H1 (cell line): ENCODE results near the gene RPSA. TPM values are rescaled to one million over a fixed set of nuclear protein-coding genes. Genes with fewer than 3 reads are reported as not detected.

Source experiments
- CTCF ChIA-PET: fragments of 300-600 bp; sonication (Branson Sonifier 250); formaldehyde crosslinking; loops from one replicate; lab custom pipeline; 2021; ENCODE audit not compliant: partially characterized antibody; lab: Charles Lee
- POLR2A ChIA-PET: fragments of 300-600 bp; sonication (Branson Sonifier 250); formaldehyde crosslinking; loops from one replicate; lab custom pipeline; 2021; ENCODE audit warnings: inconsistent platforms; ENCODE audit not compliant: partially characterized antibody; lab: Charles Lee
- DNase-seq, 2 experiments: peaks; one replicate each; pipeline versions ENCODE4 v3.0.0 to v3.0.0-alpha.2; 2010 to 2022; ENCODE audit warnings: low spot score in 2 of 2, low read depth in 1 of 2, mixed read lengths in 1 of 2
- FAIRE-seq: peaks from 2 replicates; lab custom pipeline; 2011; peaks lifted over from hg19 to GRCh38; lab: Jason Lieb, UNC
- H2AFZ ChIP-seq: 2 replicates; pipeline ENCODE4 v1.8.1; 2012; ENCODE audit warnings: low read length, inconsistent platforms
- H2AK5ac ChIP-seq: 2 replicates; pipeline ENCODE4 v1.6.1; 2013; ENCODE audit warnings: low read depth, low read length
- H2BK120ac ChIP-seq: replicated peaks from 2 replicates; pipeline ENCODE3; 2013; ENCODE audit warnings: low read depth, low read length, inconsistent platforms
- H2BK12ac ChIP-seq: 2 replicates; pipeline ENCODE4 v1.6.1; 2013; ENCODE audit warnings: low read depth, low read length
- H2BK15ac ChIP-seq: 2 replicates; pipeline ENCODE4 v1.6.1; 2013; ENCODE audit warnings: low read length
- H2BK20ac ChIP-seq: 2 replicates; pipeline ENCODE4 v1.6.1; 2013; ENCODE audit warnings: low read length
- H2BK5ac ChIP-seq: 2 replicates; pipeline ENCODE4 v1.6.1; 2013; ENCODE audit warnings: low read depth, low read length
- H3K14ac ChIP-seq: 2 replicates; pipeline ENCODE4 v1.6.1; 2013; ENCODE audit warnings: inconsistent platforms; ENCODE audit not compliant: insufficient read length
- H3K18ac ChIP-seq: 2 replicates; pipeline ENCODE4 v1.6.1; 2013; ENCODE audit warnings: low read length; ENCODE audit errors: extremely low read depth
- H3K23ac ChIP-seq: 2 replicates; pipeline ENCODE4 v1.6.1; 2013; ENCODE audit warnings: inconsistent platforms; ENCODE audit not compliant: insufficient read length
- H3K23me2 ChIP-seq: 2 replicates; pipeline ENCODE4 v1.6.1; 2013; ENCODE audit warnings: low read depth, low read length
- H3K27ac ChIP-seq: 2 replicates; pipeline ENCODE4 v1.6.1; 2011; ENCODE audit warnings: low read depth, low read length, inconsistent platforms
- H3K27me3 ChIP-seq, 4 experiments: replicated peaks in 1 of 4; 1 replicate in 1 of 4; 2 replicates in 3 of 4; pipeline versions ENCODE4 v1.6.1 to v1.8.1; 2011 to 2013; ENCODE audit warnings: low read length in 3 of 4, mild to moderate bottlenecking in 3 of 4, inconsistent platforms in 2 of 4, mixed read lengths in 2 of 4, moderate library complexity in 1 of 4; ENCODE audit not compliant: control insufficient read depth in 3 of 4, insufficient read depth in 3 of 4; ENCODE audit errors: extremely low read depth in 1 of 4
- H3K36me3 ChIP-seq, 4 experiments: 2 replicates each; pipeline versions ENCODE4 v1.6.1 to v1.8.1; 2011 to 2013; ENCODE audit warnings: mild to moderate bottlenecking in 4 of 4, low read length in 3 of 4, moderate library complexity in 2 of 4, control low read depth in 1 of 4, inconsistent platforms in 1 of 4; ENCODE audit not compliant: insufficient read depth in 4 of 4, control insufficient read depth in 2 of 4
- H3K4ac ChIP-seq: replicated peaks from 2 replicates; pipeline ENCODE3; 2013; ENCODE audit warnings: low read length, low read depth, mixed read lengths, inconsistent platforms; ENCODE audit not compliant: insufficient read length
- H3K4me1 ChIP-seq, 4 experiments: replicated peaks in 1 of 4; 1 replicate in 1 of 4; 2 replicates in 3 of 4; pipeline versions ENCODE4 v1.6.1 to v1.8.1; 2011 to 2013; ENCODE audit warnings: low read length in 3 of 4, inconsistent platforms in 2 of 4, mixed read lengths in 1 of 4; ENCODE audit not compliant: insufficient read depth in 4 of 4, control insufficient read depth in 3 of 4
- H3K4me2 ChIP-seq, 2 experiments: 2 replicates each; pipeline versions ENCODE4 v1.6.1 to v1.8.1; 2011 to 2013; ENCODE audit warnings: low read depth in 2 of 2, low read length in 2 of 2, control low read depth in 1 of 2, inconsistent platforms in 1 of 2, mild to moderate bottlenecking in 1 of 2; ENCODE audit not compliant: insufficient read depth in 1 of 2
- H3K4me3 ChIP-seq, 4 experiments: fragments of 200-600, 300-600 bp in 1 of 4; sonication (generic), shearing (Covaris generic), sonication (Bioruptor Twin) in 1 of 4; 2 replicates each; pipeline versions ENCODE4 v1.5.1 to v1.8.1; 2011 to 2016; ENCODE audit warnings: low read length in 4 of 4, low read depth in 3 of 4, control low read depth in 2 of 4, inconsistent platforms in 2 of 4, mild to moderate bottlenecking in 2 of 4, mixed read lengths in 1 of 4, moderate library complexity in 1 of 4; ENCODE audit not compliant: insufficient read depth in 2 of 4; ENCODE audit errors: extremely low read depth in 1 of 4
- H3K56ac ChIP-seq: replicated peaks from 2 replicates; pipeline ENCODE3; 2013; ENCODE audit warnings: low read depth, mild to moderate bottlenecking, mixed read lengths, low read length, inconsistent platforms; ENCODE audit not compliant: insufficient read length
- H3K79me1 ChIP-seq: 2 replicates; pipeline ENCODE4 v1.6.1; 2013; ENCODE audit warnings: low read depth, low read length, control low read depth
- H3K79me2 ChIP-seq, 2 experiments: 2 replicates each; pipeline versions ENCODE4 v1.6.1 to v1.8.1; 2012 to 2013; ENCODE audit warnings: low read length in 2 of 2, mild to moderate bottlenecking in 2 of 2, inconsistent platforms in 1 of 2; ENCODE audit not compliant: insufficient read depth in 2 of 2, control insufficient read depth in 1 of 2
- H3K9ac ChIP-seq, 4 experiments: replicated peaks in 1 of 4; 1 replicate in 1 of 4; 2 replicates in 3 of 4; pipeline versions ENCODE4 v1.6.1 to v1.8.1; 2011 to 2013; ENCODE audit warnings: low read depth in 3 of 4, low read length in 3 of 4, control low read depth in 2 of 4, mild to moderate bottlenecking in 2 of 4, moderate library complexity in 2 of 4, inconsistent platforms in 1 of 4; ENCODE audit errors: extremely low read depth in 1 of 4
- H3K9me3 ChIP-seq, 2 experiments: 2 replicates each; pipeline versions ENCODE4 v1.6.1 to v1.8.1; 2012 to 2013; ENCODE audit warnings: mild to moderate bottlenecking in 2 of 2, moderate library complexity in 2 of 2, control low read depth in 1 of 2, inconsistent platforms in 1 of 2, low read depth in 1 of 2, low read length in 1 of 2, mixed read lengths in 1 of 2; ENCODE audit not compliant: insufficient read depth in 2 of 2
- H4K20me1 ChIP-seq, 2 experiments: replicated peaks in 1 of 2; 2 replicates each; pipeline versions ENCODE3 to v1.8.1; 2011 to 2013; ENCODE audit warnings: inconsistent platforms in 2 of 2, low read length in 2 of 2, mild to moderate bottlenecking in 1 of 2; ENCODE audit not compliant: insufficient read depth in 2 of 2, control insufficient read depth in 1 of 2
- H4K5ac ChIP-seq: 2 replicates; pipeline ENCODE4 v1.6.1; 2013; ENCODE audit warnings: low read length, low read depth, mixed read lengths, inconsistent platforms; ENCODE audit not compliant: insufficient read length
- H4K8ac ChIP-seq: 2 replicates; pipeline ENCODE4 v1.8.0; 2013; ENCODE audit warnings: mild to moderate bottlenecking, moderate library complexity, low read length, inconsistent platforms; ENCODE audit not compliant: insufficient read depth; ENCODE audit errors: extremely low read depth
- H4K91ac ChIP-seq: replicated peaks from 2 replicates; pipeline ENCODE3; 2013; ENCODE audit warnings: low read length, mixed read lengths, inconsistent platforms; ENCODE audit not compliant: insufficient read length
- CBX8 ChIP-seq: fragments of 300-800, 300-1000 bp; sonication (generic); IDR thresholded peaks from 2 replicates; pipeline ENCODE4 v1.7.1; 2016; ENCODE audit warnings: low read depth, low read length, borderline replicate concordance
- CHD1 ChIP-seq: IDR thresholded peaks from 2 replicates; pipeline ENCODE4 v1.6.1; 2012; ENCODE audit warnings: low read depth, low read length, improper control_type of control experiment
- SP1 ChIP-seq: IDR thresholded peaks from 2 replicates; pipeline ENCODE4 v1.6.1; 2011; ENCODE audit warnings: low read depth, low read length
- TAF1 ChIP-seq: IDR thresholded peaks from 2 replicates; pipeline ENCODE4 v1.6.1; 2011; ENCODE audit warnings: mild to moderate bottlenecking, low read depth, low read length
- TAF7 ChIP-seq: optimal IDR thresholded peaks from 2 replicates; pipeline ENCODE3; 2011; ENCODE audit warnings: low read depth, mild to moderate bottlenecking, inconsistent platforms, low read length, moderate library complexity, borderline replicate concordance
- TBP ChIP-seq: IDR thresholded peaks from 2 replicates; pipeline ENCODE4 v1.6.1; 2011; ENCODE audit warnings: low read depth, low read length, improper control_type of control experiment
- WGBS, 2 experiments: shearing (Covaris generic) in 1 of 2; methylation state at CpG; one replicate each; pipeline versions ENCODE4 v1.1.6 to v1.1.7; 2013 to 2015; ENCODE audit warnings: low lambda C conversion rate in 2 of 2, mixed read lengths in 2 of 2, inconsistent platforms in 1 of 2, low coverage in 1 of 2, missing lambda C conversion rate in 1 of 2; ENCODE audit not compliant: insufficient replicate concordance in 2 of 2, insufficient coverage in 1 of 2, insufficient read length in 1 of 2; ENCODE audit errors: extremely low coverage in 1 of 2, missing lambda C conversion rate in 1 of 2; 5-methylcytosine and 5-hydroxymethylcytosine counted together
- polyA plus RNA-seq, 7 experiments: library from polyadenylated mRNA; depleted of rRNA in 3 of 7; stranded (reverse) in 5 of 7; unstranded in 2 of 7; fragments of >200 nt in 5 of 7; fragments of 200-250 nt in 2 of 7; gene quantifications; 1 replicate in 5 of 7; 2 replicates in 1 of 7; 4 replicates in 1 of 7; pipeline versions ENCODE4 v1.2.1 to v1.2.3, GENCODE V29; 2011 to 2013; ENCODE audit warnings: missing spikeins in 2 of 7, mixed read lengths in 2 of 7
- total RNA-seq: library from RNA; stranded (reverse); fragmentation: NEBNext Ultra II Directional; extraction: Animal tissue kit (Norgen Biotek cat#: 25700); gene quantifications from 2 replicates; pipeline ENCODE4 v1.2.1, GENCODE V29; 2021
- TF ChIP-seq, protein P1 (sequence below): IDR thresholded peaks from 2 replicates; pipeline ENCODE4 v1.6.1; 2012; ENCODE audit warnings: inconsistent platforms
- TF ChIP-seq, protein P2 (sequence below): IDR thresholded peaks from 2 replicates; pipeline ENCODE4 v1.6.1; 2011; ENCODE audit warnings: low read length, improper control_type of control experiment
- TF ChIP-seq, protein P3 (sequence below): IDR thresholded peaks from 2 replicates; pipeline ENCODE4 v1.6.1; 2012; ENCODE audit warnings: inconsistent platforms

RPSA gene
- total and polyA plus RNA-seq, 2 of the 8 experiments (the other 6 are each of a cell fraction or from before 2014, with no cell fraction given): 2,661 to 7,468 TPM

DNA sequence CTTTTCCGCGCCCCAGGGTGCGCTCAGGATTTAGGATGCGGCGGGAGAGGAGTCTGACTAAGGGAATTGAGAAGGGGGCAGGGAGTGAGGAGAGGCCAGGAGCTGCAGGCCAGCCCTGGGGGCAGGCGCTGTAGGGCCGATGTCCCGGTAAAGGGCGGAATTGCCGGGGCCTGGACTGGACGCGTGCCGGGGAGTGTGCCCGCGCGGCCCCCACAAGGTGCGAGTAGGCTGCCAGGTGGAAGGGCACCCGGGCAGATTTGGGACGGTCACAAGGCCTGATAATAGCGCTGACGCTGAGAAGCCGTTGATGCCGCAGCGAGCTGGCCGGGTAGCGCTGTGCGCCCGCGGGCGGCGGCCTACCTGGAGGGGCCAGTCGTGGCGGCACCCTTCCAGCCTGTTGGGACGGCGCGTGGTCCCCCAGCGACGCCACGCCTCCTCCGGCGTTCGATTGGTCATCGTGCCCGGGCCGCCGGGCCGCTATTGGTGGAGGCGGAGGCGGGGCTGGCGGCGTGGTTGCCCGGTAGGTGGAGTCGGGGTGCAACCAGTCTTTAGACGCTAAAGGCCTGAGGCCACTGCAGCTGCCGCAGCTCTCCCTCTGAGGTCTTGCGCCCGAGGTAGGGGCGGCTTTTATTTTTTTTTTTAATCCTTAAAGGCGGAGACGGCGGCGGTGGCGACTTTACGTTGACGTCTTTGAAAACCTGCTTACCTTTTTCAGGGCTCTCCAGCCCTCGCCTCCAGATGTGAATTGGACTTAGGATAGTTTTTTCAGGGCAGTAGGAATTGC, 22.4 kb upstream of the RPSA start:
- ChIA-PET CTCF (interaction anchor here (0.9 to 2.0 kb wide), 3 partner anchors 15 to 23 kb away, joined by 3 to 8 read pairs (median 3); no protein-coding TSS in a partner anchor), POLR2A (interaction anchor here (0.7 to 33.7 kb wide), 4 partner anchors 12 to 200 kb away, joined by 3 to 771 read pairs (median 8); partner anchors contain the start of gene RPSA)
- Histone ChIP-seq H3K4me2 (peak overlapping the region; percentile 72 to 77), H3K18ac (peak overlapping the region; percentile 90; the same call in 1 of the 2 replicates), H3K27ac (peak overlapping the region; percentile 90), H2BK5ac (peak overlapping the region; percentile 88), H3K14ac (no peak overlapping the region), H2AK5ac (no peak overlapping the region), H4K5ac (peak overlapping the region; percentile 71), H3K23ac (no peak overlapping the region), H3K56ac (peak overlapping the region; percentile 56), H3K9ac (peak overlapping the region; percentile 86 to 89 (median 88)), H2BK20ac (no peak overlapping the region), H3K36me3 (peaks cover 0 to 3% (median under 1%) of the 10 kb centered on the region in 4 experiments; a peak in 3 of 8 replicates), H2BK120ac (no peak overlapping the region), H3K23me2 (no peaks in the 10 kb centered on the region; the same call in 1 of the 2 replicates), H4K20me1 (peaks cover 7 to 21% of the 10 kb centered on the region in 2 experiments), H3K79me2 (peaks cover 30 to 52% of the 10 kb centered on the region in 2 experiments), H3K9me3 (no peaks in the 10 kb centered on the region), H3K4me3 (peak overlapping the region; percentile 68 to 93 (median 86)), H3K4me1 (peaks cover 3 to 6% (median 5%) of the 10 kb centered on the region in 4 experiments; a peak in 6 of 7 replicates), H2BK12ac (no peak overlapping the region), H4K8ac (peak overlapping the region; percentile 92; the same call in 1 of the 2 replicates), H3K27me3 (no peaks in the 10 kb centered on the region), H2AFZ (no peak overlapping the region), H2BK15ac (no peak overlapping the region), H3K79me1 (peaks cover 22% of the 10 kb centered on the region), H4K91ac (peak overlapping the region; percentile 83), H3K4ac (peak overlapping the region; percentile 46)
- FAIRE-seq (no peak), DNase-seq (peak; percentile 82 to 96)
- WGBS, 2 experiments: 2% methylated on average over 58 of the region's 66 CpGs; no CpG with 5 or more reads in 1 of the 2 experiments
- TF ChIP-seq, protein P1, sequence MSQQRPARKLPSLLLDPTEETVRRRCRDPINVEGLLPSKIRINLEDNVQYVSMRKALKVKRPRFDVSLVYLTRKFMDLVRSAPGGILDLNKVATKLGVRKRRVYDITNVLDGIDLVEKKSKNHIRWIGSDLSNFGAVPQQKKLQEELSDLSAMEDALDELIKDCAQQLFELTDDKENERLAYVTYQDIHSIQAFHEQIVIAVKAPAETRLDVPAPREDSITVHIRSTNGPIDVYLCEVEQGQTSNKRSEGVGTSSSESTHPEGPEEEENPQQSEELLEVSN: peak; percentile 35; the same call in 1 of the 2 replicates
- TF ChIP-seq TAF1 (peak; percentile 97), TBP (peak; percentile 94), TAF7 (peak; percentile 84), CBX8 (no peak), SP1 (peak; percentile 87), CHD1 (no peak)
- TF ChIP-seq, protein P2, sequence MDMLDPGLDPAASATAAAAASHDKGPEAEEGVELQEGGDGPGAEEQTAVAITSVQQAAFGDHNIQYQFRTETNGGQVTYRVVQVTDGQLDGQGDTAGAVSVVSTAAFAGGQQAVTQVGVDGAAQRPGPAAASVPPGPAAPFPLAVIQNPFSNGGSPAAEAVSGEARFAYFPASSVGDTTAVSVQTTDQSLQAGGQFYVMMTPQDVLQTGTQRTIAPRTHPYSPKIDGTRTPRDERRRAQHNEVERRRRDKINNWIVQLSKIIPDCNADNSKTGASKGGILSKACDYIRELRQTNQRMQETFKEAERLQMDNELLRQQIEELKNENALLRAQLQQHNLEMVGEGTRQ: no peak
- TF ChIP-seq, protein P3, sequence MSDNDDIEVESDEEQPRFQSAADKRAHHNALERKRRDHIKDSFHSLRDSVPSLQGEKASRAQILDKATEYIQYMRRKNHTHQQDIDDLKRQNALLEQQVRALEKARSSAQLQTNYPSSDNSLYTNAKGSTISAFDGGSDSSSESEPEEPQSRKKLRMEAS: peak; percentile 89; the same call in 1 of the 2 replicates
